GM23248 (cell line): ENCODE results near the gene NOC2L. TPM values are rescaled to one million over a fixed set of nuclear protein-coding genes. Genes with fewer than 3 reads are reported as not detected.
"Not testable (repeated sequence)": the region's sequence is repeated elsewhere in the genome, so short reads cannot be mapped to it uniquely, and the experiment has no call there.

Source experiments
- DNase-seq: peaks from one replicate; pipeline ENCODE4 v3.0.0-alpha.2; 2015
- H2AFZ ChIP-seq: fragments of 200-600 bp; sonication (generic); 2 replicates; pipeline ENCODE4 v1.6.1; 2016; ENCODE audit warnings: antibody characterized with exemption
- H3F3A ChIP-seq: fragments of 200-600 bp; sonication (generic); 2 replicates; pipeline ENCODE4 v1.6.1; 2016; ENCODE audit warnings: mild to moderate bottlenecking, antibody characterized with exemption, mixed run types; ENCODE audit not compliant: insufficient read depth
- H3K27ac ChIP-seq: fragments of 200-600 bp; sonication (generic); 2 replicates; pipeline ENCODE4 v1.5.1; 2016; ENCODE audit warnings: mild to moderate bottlenecking
- H3K27me3 ChIP-seq: fragments of 200-600 bp; sonication (generic); replicated peaks from 2 replicates; pipeline ENCODE4 v1.6.1; 2016; ENCODE audit warnings: mild to moderate bottlenecking; ENCODE audit not compliant: insufficient read depth
- H3K36me3 ChIP-seq: fragments of 200-600 bp; sonication (generic); 2 replicates; pipeline ENCODE4 v1.6.1; 2016; ENCODE audit warnings: low read depth, mild to moderate bottlenecking
- H3K4me1 ChIP-seq: fragments of 200-600 bp; sonication (generic); 2 replicates; pipeline ENCODE4 v1.6.1; 2016; ENCODE audit warnings: mild to moderate bottlenecking; ENCODE audit not compliant: insufficient read depth
- H3K4me2 ChIP-seq: fragments of 200-600 bp; sonication (generic); one replicate; pipeline ENCODE4 v1.6.1; 2016; ENCODE audit warnings: mild to moderate bottlenecking; ENCODE audit not compliant: unreplicated experiment
- H3K4me3 ChIP-seq: fragments of 200-600 bp; sonication (generic); 2 replicates; pipeline ENCODE4 v1.5.1; 2016; ENCODE audit warnings: mild to moderate bottlenecking
- H3K79me2 ChIP-seq: fragments of 200-600 bp; sonication (generic); 2 replicates; pipeline ENCODE4 v1.6.1; 2016; ENCODE audit warnings: mild to moderate bottlenecking; ENCODE audit not compliant: insufficient read depth
- H3K9ac ChIP-seq: fragments of 200-600 bp; sonication (generic); 2 replicates; pipeline ENCODE4 v1.6.1; 2016; ENCODE audit warnings: mild to moderate bottlenecking
- H3K9me2 ChIP-seq: fragments of 200-600 bp; sonication (generic); 2 replicates; pipeline ENCODE4 v1.6.1; 2016; ENCODE audit warnings: mixed run types, mild to moderate bottlenecking, moderate library complexity; ENCODE audit not compliant: insufficient read depth
- H3K9me3 ChIP-seq: fragments of 200-600 bp; sonication (generic); one replicate; pipeline ENCODE4 v1.6.1; 2017; ENCODE audit warnings: low read depth
- H4K20me1 ChIP-seq: fragments of 200-600 bp; sonication (generic); 2 replicates; pipeline ENCODE4 v1.6.0; 2016; ENCODE audit not compliant: insufficient read depth
- EZH2 ChIP-seq: fragments of 200-600 bp; sonication (generic); IDR thresholded peaks from 2 replicates; pipeline ENCODE4 v1.6.1; 2018; ENCODE audit warnings: antibody characterized with exemption, mild to moderate bottlenecking; ENCODE audit not compliant: insufficient read depth, poor library complexity, severe bottlenecking
- EZH2phosphoT487 ChIP-seq: fragments of 200-600 bp; sonication (generic); IDR thresholded peaks from 2 replicates; pipeline ENCODE4 v1.6.1; 2018; ENCODE audit warnings: antibody characterized with exemption, moderate library complexity, mild to moderate bottlenecking, low read depth; ENCODE audit not compliant: insufficient read depth
- WGBS, 2 experiments: methylation state at CpG; one replicate each; pipeline ENCODE4 v1.1.6; 2015 to 2017; ENCODE audit warnings: low lambda C conversion rate in 2 of 2, low coverage in 1 of 2; ENCODE audit errors: missing lambda C conversion rate in 2 of 2; 5-methylcytosine and 5-hydroxymethylcytosine counted together
- in situ Hi-C: fragments of 300-500 bp; cut with MboI; formaldehyde crosslinking; loops from 2 replicates; pipeline ENCODE4 v1.15.0; 2020
- polyA plus RNA-seq: library from polyadenylated mRNA; unstranded; fragments of >200 nt; fragmentation: Nextera tagmentation; extraction: Ambion mirVana; gene quantifications from 2 replicates; pipeline ENCODE4 v1.2.1, GENCODE V29; 2016
- total RNA-seq: library from RNA; depleted of rRNA; stranded (reverse); fragments of >200 nt; shearing (Covaris generic); gene quantifications from 2 replicates; pipeline ENCODE4 v1.2.3, GENCODE V29; 2014

Gene NOC2L
- total and polyA plus RNA-seq, 2 experiments from 2014 or later = 64.0 to 67.3 TPM

DNA sequence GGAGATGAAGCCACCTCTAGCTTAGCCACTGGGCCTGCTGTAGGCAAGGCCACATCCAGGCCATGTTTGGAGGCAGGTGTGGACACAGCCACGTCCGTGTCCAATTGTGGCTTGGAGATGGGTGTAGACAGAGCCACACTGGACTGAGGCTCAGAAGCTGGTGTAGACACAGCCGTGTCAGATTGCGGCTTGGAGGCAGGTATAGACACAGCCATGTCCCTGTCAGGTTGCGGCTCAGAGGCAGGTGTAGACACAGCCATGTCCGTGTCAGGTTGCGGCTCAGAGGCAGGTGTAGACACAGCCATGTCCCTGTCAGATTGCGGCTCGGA lies 20.7 kb upstream of the NOC2L start:
- no peaks in the 10 kb centered on the region for H3K36me3 ChIP-seq
- in situ Hi-C loops = no loop called here
- 83 to 84% methylated on average over 9 of the region's 9 CpGs for WGBS, 2 experiments

GRCh38 chr1:978835-979743 lies 20.0 kb upstream of the NOC2L start:
- no peaks in the 10 kb centered on the region for H4K20me1 ChIP-seq
- TF ChIP-seq EZH2phosphoT487 = no peak
- TF ChIP-seq EZH2 = no peak
- 73 to 78% methylated on average over 38 to 52 of the region's 60 CpGs for WGBS, 2 experiments
- in situ Hi-C loops = no loop called here
- no peak overlapping the region for H3K4me3 ChIP-seq
- no peaks in the 10 kb centered on the region for H3K4me1 ChIP-seq
- no peaks in the 10 kb centered on the region for H3K9me2 ChIP-seq
- H3F3A ChIP-seq = no peaks in the 10 kb centered on the region
- H3K4me2 ChIP-seq = no peak overlapping the region
- H2AFZ ChIP-seq = no peak overlapping the region
- no peak overlapping the region for H3K9ac ChIP-seq
- H3K79me2 ChIP-seq = no peaks in the 10 kb centered on the region
- H3K27me3 ChIP-seq = peaks cover 10% of the 10 kb centered on the region
- H3K36me3 ChIP-seq = no peaks in the 10 kb centered on the region
- no peak overlapping the region for H3K27ac ChIP-seq
- DNase-seq = no peak
- no peaks in the 10 kb centered on the region for H3K9me3 ChIP-seq

More for the DNA sequence above, 20.7 kb upstream of the NOC2L start:
- no peak overlapping the region for H3K9ac ChIP-seq
- H3K4me2 ChIP-seq = no peak overlapping the region
- H3K9me2 ChIP-seq = no peaks in the 10 kb centered on the region
- H3K4me1 ChIP-seq = no peaks in the 10 kb centered on the region
- no peaks in the 10 kb centered on the region for H4K20me1 ChIP-seq
- H3K27ac ChIP-seq = no peak overlapping the region
- DNase-seq = no peak
- H3K4me3 ChIP-seq = no peak overlapping the region
- H2AFZ ChIP-seq = no peak overlapping the region
- H3F3A ChIP-seq = no peaks in the 10 kb centered on the region
- no peaks in the 10 kb centered on the region for H3K9me3 ChIP-seq
- TF ChIP-seq EZH2 = no peak
- TF ChIP-seq EZH2phosphoT487 = no peak
- peaks cover 10% of the 10 kb centered on the region for H3K27me3 ChIP-seq
- no peaks in the 10 kb centered on the region for H3K79me2 ChIP-seq

DNA sequence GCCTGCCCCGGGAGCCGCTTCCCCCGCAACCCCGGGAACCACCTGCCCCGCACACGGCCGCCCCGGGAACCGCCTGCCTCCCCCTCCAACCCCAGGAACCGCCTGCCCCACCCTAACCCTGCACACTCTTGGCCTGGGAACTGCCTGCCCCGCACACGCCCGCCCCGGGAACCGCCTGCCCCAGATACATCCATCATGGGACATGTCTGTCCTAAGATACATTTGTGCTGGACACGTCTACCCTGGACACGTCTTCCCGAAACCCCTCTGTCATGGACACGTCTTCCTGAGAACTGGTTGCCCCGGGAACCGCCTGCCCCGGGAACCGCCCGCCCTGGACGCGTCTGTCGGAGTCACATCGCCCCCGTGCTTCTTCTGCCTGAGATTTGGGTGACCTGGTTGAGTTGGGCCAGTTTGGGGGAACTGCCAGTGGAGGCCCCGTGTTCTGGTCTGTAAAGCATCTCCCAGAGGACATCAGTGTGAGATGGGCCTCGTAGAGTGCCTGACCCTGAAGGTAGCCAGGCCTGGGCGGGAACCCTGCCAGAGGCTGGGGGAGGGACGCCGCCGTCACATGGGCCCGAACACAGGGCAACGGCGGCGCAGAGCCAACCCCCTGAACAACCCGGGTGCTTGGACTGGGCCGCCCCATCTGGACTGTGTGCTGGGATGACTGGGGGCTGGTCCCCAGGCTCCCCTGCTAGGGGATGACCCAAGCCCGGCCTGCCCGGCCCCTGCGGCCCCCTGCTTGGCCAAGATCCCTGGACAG lies 19.2 kb upstream of the NOC2L start:
- TF ChIP-seq EZH2 = no peak
- TF ChIP-seq EZH2phosphoT487 = no peak
- H3K27ac ChIP-seq = no peak overlapping the region
- no peak for DNase-seq
- H3K4me1 ChIP-seq = no peaks in the 10 kb centered on the region
- no peak overlapping the region for H3K4me3 ChIP-seq
- peaks cover 5% of the 10 kb centered on the region for H3K27me3 ChIP-seq
- H3K9me3 ChIP-seq = no peaks in the 10 kb centered on the region
- no peaks in the 10 kb centered on the region for H3K36me3 ChIP-seq
- in situ Hi-C loops = no loop called here
- H2AFZ ChIP-seq = no peak overlapping the region
- H4K20me1 ChIP-seq = no peaks in the 10 kb centered on the region
- H3F3A ChIP-seq = no peaks in the 10 kb centered on the region
- H3K79me2 ChIP-seq = no peaks in the 10 kb centered on the region
- H3K9ac ChIP-seq = no peak overlapping the region
- H3K4me2 ChIP-seq = no peak overlapping the region
- no peaks in the 10 kb centered on the region for H3K9me2 ChIP-seq
- WGBS, 2 experiments = 82 to 84% methylated on average over 29 to 40 of the region's 44 CpGs

- H3K4me1 ChIP-seq, H3K27me3 ChIP-seq, H3K27ac ChIP-seq, DNase-seq, H3K36me3 ChIP-seq, H2AFZ ChIP-seq, in situ Hi-C loops, H3K4me2 ChIP-seq, H3K9ac ChIP-seq, H3K9me2 ChIP-seq, H3K9me3 ChIP-seq, H3K4me3 ChIP-seq, H3F3A ChIP-seq, H3K79me2 ChIP-seq, H4K20me1 ChIP-seq: not testable (repeated sequence)
- WGBS, 2 experiments = 69% methylated on average over 20 of the region's 39 CpGs; no CpG with 5 or more reads in 1 of the 2 experiments
Measured at GRCh38 chr1:976791-977190, 17.7 kb upstream of the NOC2L start.
